Measurements from ENCODE around the gene ITPRIPL1. TPM values are rescaled to one million over a fixed set of nuclear protein-coding genes. Genes with fewer than 3 reads are reported as not detected.

Gene ITPRIPL1
- total and polyA plus RNA-seq, 2 of the 4 experiments (the other 2 are of a cell fraction) = 0.84 to 1.1 TPM

DNA sequence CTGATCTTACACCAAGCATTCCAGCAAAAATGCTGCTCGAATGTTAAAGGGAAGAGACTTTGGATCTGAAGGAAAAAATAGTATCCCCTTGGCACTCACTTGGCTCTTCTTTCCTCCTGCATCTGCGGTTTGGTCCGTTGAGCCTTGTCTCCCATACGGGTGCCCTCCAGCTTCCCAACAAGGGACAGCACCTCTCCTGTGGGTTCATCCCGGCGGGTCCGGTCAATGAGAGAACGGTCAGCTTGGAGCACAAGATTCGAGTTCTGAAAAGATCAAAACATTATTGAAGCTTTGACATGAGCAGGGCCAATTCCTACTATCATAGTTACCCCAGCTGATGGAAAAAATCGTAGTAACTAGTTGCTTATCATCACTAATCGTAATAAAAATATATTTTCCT is 20.5 kb upstream of the ITPRIPL1 start:
- no peaks in the 10 kb centered on the region for H3K27me3 ChIP-seq (ENCODE audit: control insufficient read depth, insufficient read depth, low read length)
- peak overlapping the region; percentile 89; the same call in 1 of the 2 replicates for H3K4ac ChIP-seq (ENCODE audit: low read depth, low read length)
- no peak overlapping the region for H4K91ac ChIP-seq (ENCODE audit: insufficient read depth, low read depth, low read length)
- H4K20me1 ChIP-seq (ENCODE audit: insufficient read depth, low read length) = peaks cover 14% of the 10 kb centered on the region; the same call in 1 of the 2 replicates
- 0 out of 2 replicates have a peak overlapping the region, but pooled peaks have one; percentile 7 for H2AK5ac ChIP-seq (ENCODE audit: low read depth, low read length)
- no peak for TF ChIP-seq BHLHE40 (IDR thresholded peaks at IDR 0.05; ENCODE audit: low read depth, low read length)
- TF ChIP-seq, protein P1, sequence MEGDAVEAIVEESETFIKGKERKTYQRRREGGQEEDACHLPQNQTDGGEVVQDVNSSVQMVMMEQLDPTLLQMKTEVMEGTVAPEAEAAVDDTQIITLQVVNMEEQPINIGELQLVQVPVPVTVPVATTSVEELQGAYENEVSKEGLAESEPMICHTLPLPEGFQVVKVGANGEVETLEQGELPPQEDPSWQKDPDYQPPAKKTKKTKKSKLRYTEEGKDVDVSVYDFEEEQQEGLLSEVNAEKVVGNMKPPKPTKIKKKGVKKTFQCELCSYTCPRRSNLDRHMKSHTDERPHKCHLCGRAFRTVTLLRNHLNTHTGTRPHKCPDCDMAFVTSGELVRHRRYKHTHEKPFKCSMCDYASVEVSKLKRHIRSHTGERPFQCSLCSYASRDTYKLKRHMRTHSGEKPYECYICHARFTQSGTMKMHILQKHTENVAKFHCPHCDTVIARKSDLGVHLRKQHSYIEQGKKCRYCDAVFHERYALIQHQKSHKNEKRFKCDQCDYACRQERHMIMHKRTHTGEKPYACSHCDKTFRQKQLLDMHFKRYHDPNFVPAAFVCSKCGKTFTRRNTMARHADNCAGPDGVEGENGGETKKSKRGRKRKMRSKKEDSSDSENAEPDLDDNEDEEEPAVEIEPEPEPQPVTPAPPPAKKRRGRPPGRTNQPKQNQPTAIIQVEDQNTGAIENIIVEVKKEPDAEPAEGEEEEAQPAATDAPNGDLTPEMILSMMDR (conservative IDR thresholded peaks at IDR 0.05; ENCODE audit: low read depth, low read length) = no peak
- TF ChIP-seq RFX5 (IDR thresholded peaks at IDR 0.05; ENCODE audit: low read depth, low read length) = no peak
- TF ChIP-seq FOS (IDR thresholded peaks at IDR 0.05; ENCODE audit: low read depth, low read length) = no peak
- no peak for TF ChIP-seq CEBPB (IDR thresholded peaks at IDR 0.05; ENCODE audit: low read depth, low read length)
- TF ChIP-seq MXI1 (IDR thresholded peaks at IDR 0.05; ENCODE audit: borderline replicate concordance, low read depth, low read length) = no peak
- no peak for TF ChIP-seq MAZ (IDR thresholded peaks at IDR 0.05; ENCODE audit: borderline replicate concordance, low read depth, low read length)
- no peak for TF ChIP-seq POLR2A (IDR thresholded peaks at IDR 0.05; ENCODE audit: low read depth, low read length)
- TF ChIP-seq NFE2L2 (IDR thresholded peaks at IDR 0.05; ENCODE audit: low read depth, low read length) = no peak
- no peak for TF ChIP-seq RAD21 (IDR thresholded peaks at IDR 0.05; ENCODE audit: low read length)
- TF ChIP-seq MAFK (IDR thresholded peaks at IDR 0.05; ENCODE audit: low read depth, low read length) = no peak
- TF ChIP-seq RCOR1 (IDR thresholded peaks at IDR 0.05; ENCODE audit: insufficient replicate concordance, low read length) = no peak
- TF ChIP-seq, protein P2, sequence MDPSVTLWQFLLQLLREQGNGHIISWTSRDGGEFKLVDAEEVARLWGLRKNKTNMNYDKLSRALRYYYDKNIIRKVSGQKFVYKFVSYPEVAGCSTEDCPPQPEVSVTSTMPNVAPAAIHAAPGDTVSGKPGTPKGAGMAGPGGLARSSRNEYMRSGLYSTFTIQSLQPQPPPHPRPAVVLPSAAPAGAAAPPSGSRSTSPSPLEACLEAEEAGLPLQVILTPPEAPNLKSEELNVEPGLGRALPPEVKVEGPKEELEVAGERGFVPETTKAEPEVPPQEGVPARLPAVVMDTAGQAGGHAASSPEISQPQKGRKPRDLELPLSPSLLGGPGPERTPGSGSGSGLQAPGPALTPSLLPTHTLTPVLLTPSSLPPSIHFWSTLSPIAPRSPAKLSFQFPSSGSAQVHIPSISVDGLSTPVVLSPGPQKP (IDR thresholded peaks at IDR 0.05; ENCODE audit: borderline replicate concordance, low read depth, low read length) = no peak
- TF ChIP-seq, protein P3, sequence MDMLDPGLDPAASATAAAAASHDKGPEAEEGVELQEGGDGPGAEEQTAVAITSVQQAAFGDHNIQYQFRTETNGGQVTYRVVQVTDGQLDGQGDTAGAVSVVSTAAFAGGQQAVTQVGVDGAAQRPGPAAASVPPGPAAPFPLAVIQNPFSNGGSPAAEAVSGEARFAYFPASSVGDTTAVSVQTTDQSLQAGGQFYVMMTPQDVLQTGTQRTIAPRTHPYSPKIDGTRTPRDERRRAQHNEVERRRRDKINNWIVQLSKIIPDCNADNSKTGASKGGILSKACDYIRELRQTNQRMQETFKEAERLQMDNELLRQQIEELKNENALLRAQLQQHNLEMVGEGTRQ (IDR thresholded peaks at IDR 0.05; ENCODE audit: low read depth, low read length) = no peak
- no peak for TF ChIP-seq CHD1 (IDR thresholded peaks at IDR 0.05; ENCODE audit: low read depth, low read length)
- no peak for TF ChIP-seq SMC3 (IDR thresholded peaks at IDR 0.05; ENCODE audit: low read depth, low read length)
- no peak overlapping the region for H2AFZ ChIP-seq (replicated peaks; ENCODE audit: low read length, poor library complexity)
- H3K18ac ChIP-seq (ENCODE audit: low read depth, low read length) = no peak overlapping the region
- DNase-seq (no peak), ATAC-seq (ENCODE audit: low read depth) (no peak)
- peak overlapping the region; percentile 97 for H3K4me3 ChIP-seq (ENCODE audit: insufficient read depth, low read depth, low read length)
- H2BK5ac ChIP-seq (ENCODE audit: low read depth, low read length, poor library complexity, severe bottlenecking) = no peak overlapping the region
- H3K4me2 ChIP-seq (ENCODE audit: low read depth, low read length) = peak overlapping the region; percentile 99
- H3K79me1 ChIP-seq (ENCODE audit: low read depth in 1 of 2, low read length in 2 of 2) = peaks cover 36 to 45% of the 10 kb centered on the region in 2 experiments
- H2BK15ac ChIP-seq (ENCODE audit: low read depth, low read length) = no peak overlapping the region
- BruUV-seq (replicated peaks) = TSS peak; percentile 81
- peak overlapping the region; percentile 94 to 99; a peak in 2 of 4 replicates for H4K8ac ChIP-seq (ENCODE audit: low read depth in 2 of 2, low read length in 2 of 2)
- H3K56ac ChIP-seq (ENCODE audit: extremely low read depth, insufficient read depth, low read length) = no peak overlapping the region
- 69% methylated on average over 6 of the region's 11 CpGs; no CpG with 5 or more reads in 1 of the 2 experiments for WGBS, 2 experiments (ENCODE audit: extremely low coverage in 2 of 2, insufficient read length in 1 of 2)
- ChIA-PET CTCF (no interaction called here), POLR2A (ENCODE audit: unreplicated experiment) (no interaction called here)
- no peak overlapping the region for H2BK20ac ChIP-seq (ENCODE audit: low read depth, low read length)
- peak overlapping the region; percentile 4 for H2AK9ac ChIP-seq (replicated peaks; ENCODE audit: low read depth, low read length, poor library complexity)
- in situ Hi-C loops (cut with MboI; ENCODE audit: low sequenced_read_pairs) = loop anchor here (10.0 kb wide), 1 partner anchor 210 kb away; no protein-coding TSS in a partner anchor
- H3K9ac ChIP-seq (ENCODE audit: low read depth, low read length) = peak overlapping the region; percentile 81; the same call in 1 of the 2 replicates
- intact Hi-C loops (cut with micrococcal nuclease) = loop anchor here (1.0 kb wide), 1 partner anchor 205 kb away; no protein-coding TSS in a partner anchor
- no peak overlapping the region; the same call in 1 of the 2 replicates for H3K23ac ChIP-seq (ENCODE audit: low read depth, low read length)
- no peak overlapping the region for H4K5ac ChIP-seq (ENCODE audit: low read depth, low read length)
- peaks cover 24% of the 10 kb centered on the region for H3K36me3 ChIP-seq (ENCODE audit: control insufficient read depth, insufficient read depth, low read length)
- no peak overlapping the region for H2BK120ac ChIP-seq (ENCODE audit: low read depth, low read length)
- H3K9me1 ChIP-seq (ENCODE audit: insufficient read depth, low read length) = peaks cover 3% of the 10 kb centered on the region; the same call in 1 of the 2 replicates
- H3K27ac ChIP-seq (ENCODE audit: insufficient read depth, low read length) = no peak overlapping the region
- no peak overlapping the region for H3K14ac ChIP-seq (replicated peaks; ENCODE audit: low read depth, low read length)
- no peaks in the 10 kb centered on the region for H3K9me3 ChIP-seq (ENCODE audit: control insufficient read depth, insufficient read depth, low read length)
- dilution Hi-C loops (cut with HindIII; ENCODE audit: low sequenced_read_pairs, unreplicated experiment) = no loop called here
- H3K4me1 ChIP-seq (ENCODE audit: control insufficient read depth, insufficient read depth, low read length) = peaks cover 8% of the 10 kb centered on the region
